Choroid plexus epithelial cell (primary cell): ENCODE data around the gene CLPSL2.

Experiments used
- DNase-seq: peaks from one replicate; pipeline ENCODE4 v3.0.0-alpha.2; 2010; ENCODE audit warnings: low read depth
- H3K4me3 ChIP-seq: 2 replicates; pipeline ENCODE4 v1.5.1; 2011; ENCODE audit warnings: low read depth, mild to moderate bottlenecking, control low read depth, low read length, moderate library complexity
- CTCF ChIP-seq: conservative IDR thresholded peaks from 2 replicates; pipeline ENCODE4 v1.5.1; 2011; ENCODE audit warnings: low read depth, mild to moderate bottlenecking, control low read depth, inconsistent platforms, low read length, moderate library complexity

CLPSL2 gene

GRCh38 chr6:35747877-35748276, 28.5 kb upstream of the CLPSL2 start:
- TF ChIP-seq CTCF = no peak
- DNase-seq = no peak
- no peak overlapping the region for H3K4me3 ChIP-seq

- no peak for TF ChIP-seq CTCF
- no peak overlapping the region for H3K4me3 ChIP-seq
- no peak for DNase-seq
Observed at GRCh38 chr6:35750557-35750956, 25.8 kb upstream of the CLPSL2 start.

- TF ChIP-seq CTCF = no peak
- DNase-seq = no peak
- H3K4me3 ChIP-seq = no peak overlapping the region
Observed at GRCh38 chr6:35751594-35751993, 24.8 kb upstream of the CLPSL2 start.

- no peak for TF ChIP-seq CTCF
- DNase-seq = no peak
- H3K4me3 ChIP-seq = no peak overlapping the region
Observed at GRCh38 chr6:35752330-35752729, 24.1 kb upstream of the CLPSL2 start.

- H3K4me3 ChIP-seq = no peak overlapping the region
- peak; percentile 21 for DNase-seq
- no peak for TF ChIP-seq CTCF
Observed at GRCh38 chr6:35754452-35755277, 21.7 kb upstream of the CLPSL2 start.

- DNase-seq = no peak
- no peak for TF ChIP-seq CTCF
- no peak overlapping the region for H3K4me3 ChIP-seq
Observed at GRCh38 chr6:35755278-35755924, 21.0 kb upstream of the CLPSL2 start.
